LHCN-M2 (cell line): ENCODE results near the gene ADGRD2. TPM values are rescaled to one million over a fixed set of nuclear protein-coding genes. Genes with fewer than 3 reads are reported as not detected.
A peak's percentile ranks its signal among the peaks of the same experiment; 100 is the strongest.
"Not testable (repeated sequence)": the region's sequence is repeated elsewhere in the genome, so short reads cannot be mapped to it uniquely, and the experiment has no call there.

Source experiments
- DNase-seq: peaks from one replicate; pipeline ENCODE4 v3.0.0-alpha.2; 2012; ENCODE audit warnings: low read depth
- polyA plus RNA-seq: library from polyadenylated mRNA; unstranded; fragments of >200 nt; gene quantifications from one replicate; pipeline ENCODE4 v1.2.1, GENCODE V29; 2012; ENCODE audit warnings: missing spikeins
- total RNA-seq: library from RNA; depleted of rRNA; stranded (reverse); fragments of >200 nt; gene quantifications from 2 replicates; pipeline ENCODE4 v1.2.3, GENCODE V29; 2014; rRNA removed

ADGRD2 gene, protein sequence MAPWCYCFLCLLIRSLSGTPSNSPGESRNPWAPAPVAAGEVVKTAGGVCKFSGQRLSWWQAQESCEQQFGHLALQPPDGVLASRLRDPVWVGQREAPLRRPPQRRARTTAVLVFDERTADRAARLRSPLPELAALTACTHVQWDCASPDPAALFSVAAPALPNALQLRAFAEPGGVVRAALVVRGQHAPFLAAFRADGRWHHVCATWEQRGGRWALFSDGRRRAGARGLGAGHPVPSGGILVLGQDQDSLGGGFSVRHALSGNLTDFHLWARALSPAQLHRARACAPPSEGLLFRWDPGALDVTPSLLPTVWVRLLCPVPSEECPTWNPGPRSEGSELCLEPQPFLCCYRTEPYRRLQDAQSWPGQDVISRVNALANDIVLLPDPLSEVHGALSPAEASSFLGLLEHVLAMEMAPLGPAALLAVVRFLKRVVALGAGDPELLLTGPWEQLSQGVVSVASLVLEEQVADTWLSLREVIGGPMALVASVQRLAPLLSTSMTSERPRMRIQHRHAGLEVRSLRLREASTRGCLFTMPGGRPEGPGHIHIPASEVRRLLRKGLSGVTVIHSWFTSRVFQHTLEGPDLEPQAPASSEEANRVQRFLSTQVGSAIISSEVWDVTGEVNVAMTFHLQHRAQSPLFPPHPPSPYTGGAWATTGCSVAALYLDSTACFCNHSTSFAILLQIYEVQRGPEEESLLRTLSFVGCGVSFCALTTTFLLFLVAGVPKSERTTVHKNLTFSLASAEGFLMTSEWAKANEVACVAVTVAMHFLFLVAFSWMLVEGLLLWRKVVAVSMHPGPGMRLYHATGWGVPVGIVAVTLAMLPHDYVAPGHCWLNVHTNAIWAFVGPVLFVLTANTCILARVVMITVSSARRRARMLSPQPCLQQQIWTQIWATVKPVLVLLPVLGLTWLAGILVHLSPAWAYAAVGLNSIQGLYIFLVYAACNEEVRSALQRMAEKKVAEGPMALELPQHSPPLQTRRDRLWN
- not detected in 2 replicates for total RNA-seq
- not detected for polyA plus RNA-seq

DNA sequence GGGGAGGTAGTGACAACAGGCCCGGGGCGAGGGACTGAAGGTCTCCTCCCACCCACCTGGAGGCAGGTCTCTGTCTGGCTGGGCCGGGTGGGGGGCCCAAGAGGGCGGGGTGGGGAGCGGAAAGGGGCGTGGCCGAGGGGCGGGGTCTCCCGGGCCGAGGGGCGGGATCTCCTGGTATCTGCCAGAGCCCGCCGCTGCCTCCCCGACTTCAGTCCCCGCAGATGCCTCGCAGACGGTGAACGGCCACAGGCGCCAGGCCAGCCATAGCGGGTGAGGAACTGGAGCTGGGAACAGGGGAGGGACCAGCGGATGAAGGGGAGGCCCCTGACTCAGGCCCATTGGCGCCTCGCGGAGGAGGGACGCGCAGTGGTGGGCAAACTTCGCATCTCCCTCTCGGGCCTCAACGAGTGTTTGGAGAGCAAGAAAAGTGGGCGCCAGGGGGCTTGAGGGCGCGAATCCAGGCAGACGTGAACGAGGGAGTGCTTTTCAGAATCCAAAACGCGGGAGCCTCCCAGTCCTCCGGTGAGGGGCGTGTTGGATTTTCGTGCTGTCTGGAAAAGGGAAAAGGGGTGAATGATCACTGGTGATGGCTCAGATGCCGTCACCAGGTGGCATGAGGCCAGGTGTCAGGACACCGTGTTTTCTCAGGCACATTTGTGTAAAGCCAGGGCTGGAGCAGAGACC is at the start of gene ADGRD2:
ADGRD2 (plus strand) TSS at position 211 of the 684 bp plus-strand sequence. CDS start 1,216 bp downstream, outside the sequence.
- no peak for DNase-seq

DNA sequence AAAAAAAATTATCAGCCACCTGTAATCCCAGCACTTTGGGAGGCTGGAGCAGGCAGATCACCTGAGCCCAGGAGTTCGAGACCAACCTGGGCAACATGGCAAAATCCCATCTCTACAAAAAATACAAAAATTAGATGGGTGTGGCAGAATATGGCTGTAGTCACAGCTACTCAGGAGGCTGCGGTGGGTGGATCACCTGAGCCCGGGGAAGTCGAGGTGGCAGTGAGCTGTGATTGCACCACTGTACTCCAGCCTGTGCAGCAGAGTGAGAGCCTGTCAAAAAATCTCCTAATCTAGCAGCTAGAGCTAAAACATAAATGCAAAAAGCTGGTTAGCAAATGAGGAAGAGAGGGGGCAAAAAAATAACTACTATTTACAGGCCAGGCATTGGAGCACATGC is 47.0 kb upstream of the ADGRD2 start:
- DNase-seq, result no peak

DNA sequence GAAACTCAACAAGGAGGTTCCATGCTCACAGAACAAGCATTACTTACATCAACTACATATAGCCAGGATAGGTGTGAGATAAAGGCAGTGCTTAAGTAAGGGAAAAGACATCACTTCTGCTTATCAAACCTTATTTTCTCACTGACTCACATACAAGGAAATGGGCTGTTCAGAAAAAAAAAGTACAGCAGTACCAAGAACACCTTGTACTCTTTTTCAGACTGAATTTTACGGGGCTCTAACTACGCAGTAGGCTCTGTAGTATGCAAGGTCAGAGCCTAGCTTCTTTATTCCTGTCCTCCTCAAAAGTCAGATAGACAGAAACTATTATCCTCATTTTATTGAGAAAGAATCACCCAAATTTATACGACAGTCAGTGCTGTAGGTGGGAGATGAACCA is 40.8 kb upstream of the ADGRD2 start:
- DNase-seq, result no peak

DNA sequence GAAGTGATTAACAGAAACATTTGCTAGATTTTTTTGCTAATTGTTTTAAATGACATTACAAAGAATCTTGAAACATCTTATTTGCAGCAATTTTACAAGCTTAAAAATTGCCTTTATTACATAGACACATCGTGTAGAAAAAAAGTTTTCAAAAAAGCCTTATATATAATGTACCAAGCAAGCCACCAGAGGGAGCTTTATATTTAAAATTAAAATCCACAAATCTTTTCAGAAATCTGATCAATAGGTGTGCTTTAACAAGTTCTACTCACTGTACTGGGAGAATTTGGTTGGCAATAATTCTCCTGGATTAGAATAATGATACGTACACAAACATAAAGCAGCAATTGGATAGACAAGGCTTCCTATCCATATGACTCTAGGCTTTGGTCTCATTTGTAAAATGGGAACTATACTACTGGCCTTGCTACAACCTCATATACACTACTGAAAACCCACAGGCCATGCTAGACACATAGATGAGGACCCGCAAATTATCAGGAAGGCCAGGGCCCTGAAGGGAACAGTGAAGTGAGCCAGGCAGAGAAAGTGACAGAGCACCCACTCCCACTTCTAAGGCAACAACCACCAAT is 39.8 kb upstream of the ADGRD2 start:
- DNase-seq, result no peak

DNA sequence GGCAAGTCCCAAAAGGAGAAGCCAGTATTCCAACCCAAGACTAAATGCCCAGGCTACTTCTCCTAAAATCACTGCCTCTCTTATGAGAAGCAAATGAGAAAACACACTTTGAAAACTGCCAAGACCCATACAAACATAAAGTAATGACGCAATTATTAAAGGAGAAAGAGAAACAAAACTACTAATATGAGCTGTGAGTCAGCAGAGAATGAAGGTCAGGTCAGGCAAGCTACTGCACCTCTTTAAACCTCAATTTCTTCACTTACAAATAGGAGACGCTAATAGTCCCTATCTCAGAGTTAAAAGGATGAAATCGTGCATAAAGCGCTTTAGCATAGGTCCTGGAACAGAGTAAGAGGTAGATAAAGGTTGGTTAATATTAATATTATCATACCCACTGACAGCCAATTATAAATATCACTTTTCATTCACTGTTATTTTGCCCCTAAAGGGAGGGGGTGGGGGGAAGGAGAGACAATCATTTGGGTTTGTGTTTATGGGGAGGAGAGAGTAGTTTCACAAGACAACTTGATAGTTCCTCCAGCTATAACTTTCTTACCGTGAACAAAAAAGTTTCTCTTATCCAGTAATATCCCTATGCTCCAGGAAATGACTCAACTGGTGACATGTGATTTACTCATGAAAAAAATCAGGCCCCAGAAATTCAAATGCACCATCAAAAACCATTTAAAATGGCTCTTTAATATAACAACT is 38.6 kb upstream of the ADGRD2 start:
- DNase-seq, result peak; percentile 68

DNA sequence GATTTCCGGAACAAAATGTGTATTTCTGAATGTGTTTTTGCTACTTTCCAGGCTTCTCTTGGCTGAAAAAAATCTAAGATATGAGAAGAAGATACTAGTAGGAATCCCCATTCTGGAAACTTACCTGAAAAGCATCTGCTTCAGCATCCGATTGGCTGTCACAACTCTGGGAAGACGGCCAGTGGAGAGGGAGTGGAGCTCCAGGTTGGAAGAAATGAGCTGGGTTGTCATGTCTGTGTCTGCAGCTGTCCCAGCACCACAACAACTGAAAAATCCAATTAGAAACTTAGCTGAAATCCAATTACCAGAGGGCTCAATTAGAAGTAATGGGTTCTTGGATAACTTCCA is 38.0 kb upstream of the ADGRD2 start:
- no peak for DNase-seq

DNA sequence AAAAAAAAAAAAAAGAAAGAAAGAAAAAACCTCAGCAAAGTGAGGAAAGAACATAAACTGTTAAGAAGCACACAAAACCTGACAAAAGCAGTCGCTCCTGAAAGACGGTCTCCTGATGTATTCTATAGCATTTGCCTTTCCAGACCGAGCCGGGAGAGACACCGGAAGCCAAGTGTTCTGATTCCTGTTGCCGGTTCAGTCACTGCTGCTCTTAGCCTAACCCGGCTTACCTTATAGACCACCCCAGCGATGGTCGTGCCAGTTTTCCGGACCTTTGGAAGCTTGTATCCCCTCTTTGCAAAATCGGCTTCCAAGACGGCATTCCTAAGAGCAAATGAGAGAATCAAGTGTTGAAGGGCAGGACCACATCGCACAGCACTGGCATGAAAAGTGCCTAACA is 35.6 kb upstream of the ADGRD2 start:
- no peak for DNase-seq

DNA sequence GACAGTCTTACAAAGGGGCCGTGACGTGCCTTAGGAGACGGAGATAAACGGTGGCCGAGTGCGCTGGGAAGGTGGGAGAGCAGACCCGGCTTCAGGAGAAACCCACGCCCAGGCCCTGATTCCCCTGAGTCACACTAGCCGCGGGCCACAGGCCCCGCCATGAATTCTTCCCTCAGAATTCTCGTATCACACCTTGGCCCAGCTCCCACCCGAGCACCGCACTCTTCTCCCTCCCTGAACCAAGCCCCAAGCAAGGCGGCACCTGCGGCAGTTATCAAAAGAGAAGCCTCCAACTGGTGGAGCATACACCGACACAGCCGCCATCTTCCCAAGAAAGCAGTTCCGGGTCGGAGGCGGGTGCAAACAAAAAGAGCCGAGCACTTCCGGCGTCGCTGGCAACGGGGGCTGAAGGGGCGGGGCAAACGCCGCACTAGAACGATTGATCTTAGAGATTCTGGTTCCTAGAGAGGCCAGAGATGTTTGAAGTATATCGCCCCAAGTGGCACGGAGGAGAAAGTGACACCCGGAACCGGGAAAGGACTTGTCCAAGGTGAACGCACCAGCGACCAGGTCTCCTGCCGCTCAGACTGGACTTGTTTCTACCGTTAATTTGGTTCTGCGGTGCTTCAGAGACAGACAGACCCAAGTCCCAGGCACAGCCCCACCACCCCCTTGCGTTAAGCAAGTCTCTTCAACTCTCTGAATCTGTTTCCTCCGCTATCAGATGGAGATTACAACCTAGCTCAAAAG is 35.0 kb upstream of the ADGRD2 start, which contains the start of gene PSMB7:
PSMB7 (minus strand) TSS at position 341 of the 750 bp plus-strand sequence; CDS start at position 324, 17 bp downstream.
- peak; percentile 93 for DNase-seq

DNA sequence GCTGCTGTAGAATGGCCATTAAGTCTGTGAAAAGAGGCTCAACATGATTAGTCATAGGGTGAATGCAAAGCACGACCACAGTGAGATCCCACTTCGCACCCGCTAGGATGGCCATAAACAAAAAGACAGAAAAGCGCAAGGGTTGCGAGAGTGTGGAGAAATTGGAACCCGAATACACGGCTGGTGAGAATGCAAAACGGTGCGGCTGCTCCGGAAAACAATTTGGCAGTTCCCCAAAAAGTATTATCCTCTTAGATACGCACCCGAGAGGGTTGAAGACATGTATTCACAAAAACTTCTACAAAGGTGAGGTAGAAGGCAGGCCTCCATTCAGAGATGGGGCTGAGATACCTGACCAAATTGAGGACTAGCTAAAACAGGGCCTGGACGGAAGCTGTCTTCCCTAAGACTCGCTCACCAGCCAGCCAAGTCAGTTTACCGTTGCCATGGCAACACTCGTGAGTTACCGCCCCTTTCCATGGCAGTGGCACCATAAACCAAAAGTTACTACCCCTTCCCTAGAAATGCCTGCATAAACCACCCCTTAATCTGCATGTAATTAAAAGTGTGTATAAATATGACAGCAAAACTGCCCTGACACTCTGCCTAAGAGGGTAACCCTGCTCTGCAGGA is 34.3 kb upstream of the ADGRD2 start:
- DNase-seq, result no peak

DNA sequence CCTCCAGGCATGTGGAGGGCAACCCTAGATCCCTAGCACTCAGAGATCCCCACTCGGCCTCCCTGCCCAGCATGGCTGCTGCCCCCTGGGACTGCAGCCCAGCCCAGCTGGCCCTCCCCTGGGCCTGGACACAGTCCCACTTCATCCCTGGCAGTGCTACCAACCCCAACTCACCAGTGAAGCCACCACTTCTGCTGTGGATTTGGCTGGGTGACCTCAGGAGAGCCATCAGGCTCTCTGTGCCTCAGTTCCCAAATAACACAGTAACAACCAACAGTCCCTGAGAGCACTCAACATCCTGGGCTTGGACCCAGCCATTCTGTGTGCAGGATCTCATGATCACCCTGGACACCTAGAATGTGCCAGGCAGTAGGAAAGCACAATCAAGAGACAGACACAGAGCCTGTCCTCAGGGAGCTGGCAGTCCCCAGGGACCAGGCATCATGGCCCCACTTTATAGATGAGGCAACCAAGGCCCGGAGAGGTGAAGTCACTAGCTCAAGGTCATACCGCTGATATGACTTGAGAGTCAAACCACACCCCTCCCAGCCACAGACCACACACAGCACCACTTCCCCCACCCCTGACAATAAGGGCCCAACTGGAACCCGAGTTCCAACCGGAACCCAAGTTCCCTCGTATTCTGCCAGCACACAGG is 30.3 kb upstream of the ADGRD2 start:
- DNase-seq, result no peak

DNA sequence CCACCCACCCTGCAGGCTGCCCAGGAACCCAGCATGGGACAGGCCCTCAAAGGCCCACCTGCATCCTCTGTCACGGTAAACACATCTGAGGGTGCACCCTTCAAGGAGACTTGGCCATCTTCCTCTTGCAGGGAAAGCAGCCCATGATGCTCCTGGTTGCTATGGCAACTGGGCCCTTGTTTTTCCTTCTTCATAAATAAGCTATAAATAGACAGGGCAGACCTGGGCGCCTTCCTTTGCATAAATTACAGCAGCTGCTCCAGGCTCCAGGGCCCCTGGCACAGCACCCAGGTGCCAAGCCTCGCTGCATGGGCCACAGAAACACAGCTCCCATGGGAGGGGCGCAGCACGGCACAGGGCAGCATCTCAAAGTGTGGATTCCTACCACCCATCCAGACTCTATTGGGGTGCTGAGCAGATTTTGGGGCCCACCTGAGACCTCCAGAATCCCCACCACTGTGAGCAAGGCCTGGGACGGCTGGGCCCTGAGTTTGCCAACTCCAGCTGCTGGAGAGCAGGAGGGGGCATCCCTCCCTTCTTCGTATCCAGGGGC is 29.2 kb upstream of the ADGRD2 start:
- DNase-seq, result peak; percentile 41

DNA sequence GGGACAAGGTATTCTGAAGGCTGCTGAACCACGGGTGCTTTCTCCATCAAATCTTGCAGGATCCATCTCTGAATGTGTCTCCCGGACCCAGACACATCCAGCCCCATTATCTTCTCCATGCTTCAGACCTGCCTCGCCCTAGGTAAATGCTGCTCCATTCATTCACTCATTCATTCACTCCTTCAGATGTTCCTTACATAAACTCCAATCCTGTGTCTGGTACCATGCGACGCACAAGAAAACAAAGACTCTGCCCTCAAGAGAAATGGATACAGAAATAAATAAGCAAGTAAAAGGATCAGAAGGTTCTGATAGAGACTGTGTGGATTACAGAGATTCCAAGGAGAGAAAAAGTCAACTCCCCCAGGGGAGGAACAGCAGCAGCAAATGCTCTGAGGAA is 27.1 kb upstream of the ADGRD2 start:
- DNase-seq, result no peak

DNA sequence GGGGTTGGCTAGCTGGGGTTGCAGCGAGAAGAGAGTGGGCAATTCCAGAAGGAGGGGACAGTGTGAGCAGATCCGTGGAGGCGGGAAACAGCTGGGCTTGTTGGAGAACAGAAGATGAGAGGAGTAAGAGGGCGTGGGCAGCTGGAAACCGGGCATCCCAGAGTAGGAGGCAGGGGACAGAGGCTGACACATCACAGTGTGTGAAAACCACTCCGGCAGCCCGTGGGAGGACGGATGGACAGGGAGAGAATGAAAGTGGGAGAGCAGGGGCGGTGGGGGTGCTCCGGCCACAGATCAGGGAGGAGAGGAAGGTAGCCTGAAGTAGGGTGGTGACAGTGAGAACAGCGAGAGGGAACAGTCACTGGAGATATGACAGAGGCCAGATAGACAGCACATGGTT is 26.7 kb upstream of the ADGRD2 start:
- DNase-seq, result peak; percentile 27

DNA sequence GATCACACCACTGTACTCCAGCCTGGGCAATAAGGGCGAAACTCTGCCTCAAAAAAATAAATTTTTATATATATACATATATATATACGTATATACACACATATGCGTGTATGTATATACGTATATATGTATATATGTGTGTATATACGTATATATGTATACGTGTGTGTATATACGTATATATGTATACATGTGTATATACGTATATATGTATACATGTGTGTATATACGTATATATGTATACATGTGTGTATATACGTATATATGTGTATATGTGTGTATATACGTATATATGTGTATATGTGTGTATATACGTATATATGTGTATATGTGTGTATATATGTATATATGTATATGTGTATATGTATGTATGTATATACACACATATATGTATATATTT is 24.5 kb upstream of the ADGRD2 start:
- DNase-seq, result not testable (repeated sequence)

DNA sequence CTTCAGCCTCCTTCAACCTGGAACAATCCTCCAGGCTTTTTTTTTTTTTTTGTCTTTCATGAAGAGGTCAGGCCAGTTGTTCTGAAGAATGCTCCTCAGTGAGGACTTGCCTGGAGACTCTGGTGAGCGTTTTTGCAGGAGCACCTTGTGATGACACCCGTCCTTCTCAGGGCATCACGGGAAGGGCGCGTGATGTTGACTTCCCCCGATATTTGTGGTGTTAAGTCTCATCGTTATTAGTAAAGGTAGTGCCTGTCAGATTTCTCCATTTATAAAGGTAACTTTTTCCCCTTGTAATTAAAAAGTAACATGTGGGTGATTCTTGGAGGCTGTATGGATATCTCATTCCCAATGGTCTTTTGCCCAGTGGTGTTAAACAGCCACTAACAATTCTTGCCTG is 23.9 kb upstream of the ADGRD2 start:
- DNase-seq, result no peak

DNA sequence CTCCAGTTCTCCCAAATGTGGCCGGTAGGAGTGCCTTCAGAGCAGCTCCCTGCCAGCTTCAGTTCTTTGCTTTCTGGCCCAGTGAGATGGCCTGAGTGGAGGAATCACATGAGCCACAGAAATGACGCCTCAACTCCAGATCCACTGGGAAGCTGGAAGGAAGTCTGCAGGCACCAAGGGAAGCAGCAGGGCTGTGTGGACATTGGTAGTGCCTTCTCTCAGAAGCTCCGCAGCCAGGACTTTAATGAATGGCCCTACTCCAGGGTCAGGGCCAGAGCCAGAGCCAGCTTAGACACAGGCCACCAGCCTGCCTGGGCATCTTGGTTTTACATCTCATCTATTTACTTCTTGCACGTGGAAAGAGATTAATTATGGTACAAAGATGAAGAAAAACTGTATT is 23.0 kb upstream of the ADGRD2 start:
- DNase-seq, result no peak

DNA sequence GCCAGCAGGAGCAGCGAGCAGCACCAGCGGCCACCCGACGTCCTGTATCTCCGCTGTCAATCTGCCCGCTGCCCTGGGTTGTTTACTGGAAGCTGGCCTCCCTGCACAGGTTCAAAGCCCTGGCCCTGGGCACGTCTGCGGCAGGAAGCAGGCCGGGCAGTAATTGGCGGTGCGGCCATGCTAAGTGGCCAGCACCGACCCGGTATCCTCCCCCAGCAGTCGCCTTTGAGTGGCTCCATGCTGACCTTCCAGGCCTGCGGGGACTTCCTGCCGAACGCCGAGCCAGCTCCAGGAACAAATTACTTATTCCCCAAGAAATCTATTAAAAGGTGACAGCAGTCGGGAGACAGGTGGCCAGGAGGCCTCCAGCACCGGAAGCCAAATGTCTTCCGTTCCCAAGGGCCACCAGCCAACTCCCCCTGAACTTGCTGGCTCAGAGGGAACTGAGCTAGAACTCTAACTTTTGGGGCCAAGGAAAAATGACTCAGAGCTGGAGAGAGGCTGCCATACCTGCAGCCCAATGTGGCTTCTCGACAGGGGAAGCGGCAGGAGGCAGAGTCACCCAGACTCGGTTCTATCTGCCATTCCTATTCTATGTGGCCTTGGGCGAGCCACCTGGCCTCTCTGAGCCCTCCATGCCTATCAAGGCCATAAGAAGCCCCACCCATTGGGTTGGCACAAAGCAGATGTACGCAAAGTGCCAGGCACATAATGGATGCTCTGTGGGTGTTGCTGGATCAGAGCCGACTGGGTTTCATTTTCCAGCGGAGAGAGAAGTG is 21.3 kb upstream of the ADGRD2 start:
- DNase-seq, result no peak

DNA sequence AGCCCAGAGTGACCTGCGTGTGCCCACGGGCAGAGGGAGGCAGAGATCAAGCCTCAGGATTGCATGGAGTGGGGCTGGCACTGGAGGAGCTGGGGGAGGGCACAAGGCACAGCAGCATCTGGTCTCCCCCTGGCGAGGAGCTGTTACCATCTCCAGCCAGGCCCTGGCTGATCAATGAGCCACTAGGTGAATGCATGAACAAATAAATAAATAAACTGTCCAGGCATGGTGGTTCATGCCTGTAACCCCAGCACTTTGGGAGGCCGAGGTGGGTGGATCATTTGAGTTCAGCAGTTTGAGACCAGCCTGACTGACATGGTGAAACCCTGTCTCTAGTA is 20.8 kb upstream of the ADGRD2 start:
- DNase-seq, result no peak
